ENCODE measurements around the gene CAPRIN1. TPM values are rescaled to one million over a fixed set of nuclear protein-coding genes. Genes with fewer than 3 reads are reported as not detected.
"Not testable (repeated sequence)": the region's sequence is repeated elsewhere in the genome, so short reads cannot be mapped to it uniquely, and the experiment has no call there.

Gene CAPRIN1
- total RNA-seq, 1 donor from 2014 or later = 97.9 TPM

DNA sequence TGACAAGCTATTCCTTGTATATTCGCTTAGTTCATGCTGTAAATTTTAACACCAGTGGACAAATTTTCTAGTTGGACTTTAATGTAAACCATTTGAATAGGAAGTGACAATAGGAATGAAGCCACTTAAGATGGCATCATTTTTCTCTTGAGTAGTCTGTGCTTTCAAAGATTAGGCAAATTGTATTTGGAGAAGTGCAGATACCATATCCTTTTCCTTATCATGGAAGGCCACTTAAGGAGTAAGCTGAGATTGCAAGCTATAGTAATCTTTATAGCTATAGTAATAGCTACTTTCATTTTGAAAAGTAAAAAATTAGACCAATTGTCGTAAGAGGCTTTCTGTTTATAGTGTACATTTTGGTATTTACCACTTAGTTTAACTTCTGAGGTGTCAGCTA lies 12.8 kb downstream of the CAPRIN1 start:
- TF ChIP-seq, protein P1, sequence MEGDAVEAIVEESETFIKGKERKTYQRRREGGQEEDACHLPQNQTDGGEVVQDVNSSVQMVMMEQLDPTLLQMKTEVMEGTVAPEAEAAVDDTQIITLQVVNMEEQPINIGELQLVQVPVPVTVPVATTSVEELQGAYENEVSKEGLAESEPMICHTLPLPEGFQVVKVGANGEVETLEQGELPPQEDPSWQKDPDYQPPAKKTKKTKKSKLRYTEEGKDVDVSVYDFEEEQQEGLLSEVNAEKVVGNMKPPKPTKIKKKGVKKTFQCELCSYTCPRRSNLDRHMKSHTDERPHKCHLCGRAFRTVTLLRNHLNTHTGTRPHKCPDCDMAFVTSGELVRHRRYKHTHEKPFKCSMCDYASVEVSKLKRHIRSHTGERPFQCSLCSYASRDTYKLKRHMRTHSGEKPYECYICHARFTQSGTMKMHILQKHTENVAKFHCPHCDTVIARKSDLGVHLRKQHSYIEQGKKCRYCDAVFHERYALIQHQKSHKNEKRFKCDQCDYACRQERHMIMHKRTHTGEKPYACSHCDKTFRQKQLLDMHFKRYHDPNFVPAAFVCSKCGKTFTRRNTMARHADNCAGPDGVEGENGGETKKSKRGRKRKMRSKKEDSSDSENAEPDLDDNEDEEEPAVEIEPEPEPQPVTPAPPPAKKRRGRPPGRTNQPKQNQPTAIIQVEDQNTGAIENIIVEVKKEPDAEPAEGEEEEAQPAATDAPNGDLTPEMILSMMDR (IDR thresholded peaks at IDR 0.05; ENCODE audit: insufficient read depth, low read length, severe bottlenecking) = no peak
- Histone ChIP-seq H3K27me3 (ENCODE audit: control insufficient read depth, insufficient read depth, low read length) (no peaks in the 10 kb centered on the region), H3K36me3 (ENCODE audit: control insufficient read depth, insufficient read depth, low read length) (peaks cover 2% of the 10 kb centered on the region), H3K4me3 (ENCODE audit: low read depth, low read length) (no peak overlapping the region)
- FAIRE-seq = no peak
- no peak for DNase-seq (ENCODE audit: low read depth)

GRCh38 chr11:34065505-34066203 lies 14.1 kb downstream of the CAPRIN1 start:
- FAIRE-seq = no peak
- Histone ChIP-seq H3K36me3 (ENCODE audit: control insufficient read depth, insufficient read depth, low read length) (peaks cover 2% of the 10 kb centered on the region), H3K27me3 (ENCODE audit: control insufficient read depth, insufficient read depth, low read length) (no peaks in the 10 kb centered on the region), H3K4me3 (ENCODE audit: low read depth, low read length) (no peak overlapping the region)
- no peak for DNase-seq (ENCODE audit: low read depth)
- TF ChIP-seq, protein P1 (IDR thresholded peaks at IDR 0.05; ENCODE audit: insufficient read depth, low read length, severe bottlenecking) = no peak

DNA sequence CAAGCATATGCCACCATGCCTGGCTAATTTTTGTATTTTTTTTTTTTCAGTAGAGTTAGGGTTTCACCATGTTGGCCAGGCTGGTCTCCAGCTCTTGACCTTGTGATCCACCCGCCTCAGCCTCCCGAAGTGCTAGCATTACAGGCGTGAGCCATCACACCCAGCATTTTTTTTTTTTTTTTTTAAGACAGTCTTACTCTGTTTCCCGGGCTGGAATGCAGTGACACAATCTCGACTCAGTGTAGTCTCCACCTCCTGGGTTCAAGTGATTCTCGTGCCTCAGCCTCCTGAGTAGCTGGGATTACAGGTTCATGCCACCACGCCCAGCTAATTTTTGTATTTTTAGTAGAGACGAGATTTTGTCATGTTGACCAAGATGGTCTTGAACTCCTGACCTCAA lies 15.2 kb downstream of the CAPRIN1 start:
- not testable (repeated sequence) for H3K36me3 ChIP-seq (ENCODE audit: control insufficient read depth, insufficient read depth, low read length)

GRCh38 chr11:34067383-34068065 lies 16.0 kb downstream of the CAPRIN1 start:
- DNase-seq (ENCODE audit: low read depth) (no peak), FAIRE-seq (no peak)
- Histone ChIP-seq H3K27me3 (ENCODE audit: control insufficient read depth, insufficient read depth, low read length) (no peaks in the 10 kb centered on the region), H3K36me3 (ENCODE audit: control insufficient read depth, insufficient read depth, low read length) (peaks cover 1% of the 10 kb centered on the region), H3K4me3 (ENCODE audit: low read depth, low read length) (no peak overlapping the region)
- TF ChIP-seq, protein P1 (IDR thresholded peaks at IDR 0.05; ENCODE audit: insufficient read depth, low read length, severe bottlenecking) = no peak

More for the DNA sequence above, 15.2 kb downstream of the CAPRIN1 start:
- not testable (repeated sequence) for H3K4me3 ChIP-seq (ENCODE audit: low read depth, low read length); H3K27me3 ChIP-seq (ENCODE audit: control insufficient read depth, insufficient read depth, low read length); FAIRE-seq; DNase-seq (ENCODE audit: low read depth)

- TF ChIP-seq, protein P1 (IDR thresholded peaks at IDR 0.05; ENCODE audit: insufficient read depth, low read length, severe bottlenecking) = no peak
- peak; percentile 82 for FAIRE-seq
- H3K27me3 ChIP-seq (ENCODE audit: control insufficient read depth, insufficient read depth, low read length) = no peaks in the 10 kb centered on the region
- H3K36me3 ChIP-seq (ENCODE audit: control insufficient read depth, insufficient read depth, low read length) = peaks cover 1% of the 10 kb centered on the region
- H3K4me3 ChIP-seq (ENCODE audit: low read depth, low read length) = no peak overlapping the region
- DNase-seq (ENCODE audit: low read depth) = no peak
Measured at GRCh38 chr11:34068111-34068510, 16.6 kb downstream of the CAPRIN1 start.

DNA sequence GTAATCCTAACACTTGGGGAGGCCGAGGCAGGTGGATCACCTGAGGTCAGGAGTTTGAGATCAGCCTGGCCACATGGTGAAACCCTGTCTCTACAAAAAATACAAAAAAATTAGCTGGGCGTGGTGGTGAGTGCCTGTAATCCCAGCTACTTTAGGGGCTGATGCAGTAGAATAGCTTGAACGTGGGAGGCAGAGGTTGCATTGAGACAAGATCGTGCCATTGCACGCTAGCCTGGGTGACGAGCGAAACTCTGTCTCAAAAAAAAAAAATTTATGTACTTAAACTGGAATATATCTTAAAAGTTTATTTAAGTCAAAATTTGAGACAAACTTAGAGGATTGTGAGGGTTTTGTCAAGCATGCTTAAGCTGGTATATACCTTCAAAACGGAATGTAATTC lies 19.8 kb downstream of the CAPRIN1 start:
- H3K36me3 ChIP-seq (ENCODE audit: control insufficient read depth, insufficient read depth, low read length); FAIRE-seq; DNase-seq (ENCODE audit: low read depth); H3K4me3 ChIP-seq (ENCODE audit: low read depth, low read length); H3K27me3 ChIP-seq (ENCODE audit: control insufficient read depth, insufficient read depth, low read length): not testable (repeated sequence)
